HepG2 (cell line): ENCODE measurements around the gene CELF5. TPM values are rescaled to one million over a fixed set of nuclear protein-coding genes. Genes with fewer than 3 reads are reported as not detected.

Source experiments
- ATAC-seq: fragments of 200-7000 bp; cut with Tn5 transposase; 3 replicates; pipeline ENCODE4 v1.9.1; 2020; ENCODE audit warnings: mild to moderate bottlenecking, moderate library complexity
- BruUV-seq: library from RNA; stranded (reverse); fragments of 400-500 nt; replicated peaks from 2 replicates; lab custom pipeline; 2021; lab: Mats Ljungman, UMichigan
- CTCF ChIA-PET: fragments of 300-600 bp; formaldehyde crosslinking; extraction: SDS; loops from one replicate; lab custom pipeline; 2021; ENCODE audit warnings: low total read pairs, inconsistent platforms, low intra/inter-chr PET ratio; lab: Yijun Ruan, JAX
- POLR2A ChIA-PET: fragments of 350-600 bp; sonication (Branson Sonifier 250); formaldehyde crosslinking; loops from one replicate; lab custom pipeline; 2020; ENCODE audit warnings: antibody characterized with exemption, inconsistent platforms; lab: Yijun Ruan, JAX
- DNase-seq: peaks from one replicate; pipeline ENCODE4 v3.0.0-alpha.2; 2015; ENCODE audit warnings: low spot score
- FAIRE-seq: peaks from 3 replicates; lab custom pipeline; 2011; peaks lifted over from hg19 to GRCh38; lab: Jason Lieb, UNC
- H2AFZ ChIP-seq: one replicate; pipeline ENCODE4 v1.6.1; 2011; ENCODE audit warnings: low read length, inconsistent platforms
- H3K27ac ChIP-seq: fragments of 300-600 bp; 3 replicates; pipeline ENCODE4 v1.8.0; 2011; ENCODE audit warnings: mixed run types, mild to moderate bottlenecking, mixed read lengths, low read length, inconsistent platforms; ENCODE audit not compliant: insufficient read depth; ENCODE audit errors: extremely low read length
- H3K27me3 ChIP-seq, 2 experiments: fragments of 200-600 bp in 1 of 2; 2 replicates in 1 of 2; 3 replicates in 1 of 2; pipeline versions ENCODE4 v1.6.0 to v1.8.0; 2011; ENCODE audit warnings: low read length in 2 of 2, mild to moderate bottlenecking in 2 of 2, moderate library complexity in 2 of 2, inconsistent platforms in 1 of 2; ENCODE audit not compliant: insufficient read depth in 2 of 2, control insufficient read depth in 1 of 2
- H3K36me3 ChIP-seq, 2 experiments: fragments of 200-600 bp in 1 of 2; replicated peaks in 1 of 2; 2 replicates in 1 of 2; 3 replicates in 1 of 2; pipeline versions ENCODE4 v1.5.1 to v1.8.0; 2011; ENCODE audit warnings: low read length in 2 of 2, inconsistent platforms in 1 of 2; ENCODE audit not compliant: insufficient read depth in 2 of 2, control insufficient read depth in 1 of 2
- H3K4me1 ChIP-seq: 2 replicates; pipeline ENCODE4 v1.5.1; 2012; ENCODE audit warnings: low read length, inconsistent platforms; ENCODE audit not compliant: insufficient read depth
- H3K4me2 ChIP-seq: 2 replicates; pipeline ENCODE4 v1.6.0; 2011; ENCODE audit warnings: low read depth, low read length, inconsistent platforms
- H3K4me3 ChIP-seq, 3 experiments: fragments of 200-600 bp in 1 of 3; sonication (generic), shearing (Covaris generic) in 1 of 3; replicated peaks in 1 of 3; 2 replicates each; pipeline ENCODE4 v1.5.1; 2011 to 2016; ENCODE audit warnings: low read length in 3 of 3, inconsistent platforms in 2 of 3, low read depth in 2 of 3, mild to moderate bottlenecking in 2 of 3, control low read depth in 1 of 3, mixed read lengths in 1 of 3; ENCODE audit not compliant: insufficient read depth in 1 of 3
- H3K79me2 ChIP-seq: one replicate; pipeline ENCODE4 v1.6.1; 2011; ENCODE audit warnings: low read length, inconsistent platforms; ENCODE audit not compliant: insufficient read depth
- H3K9ac ChIP-seq: 2 replicates; pipeline ENCODE4 v1.6.0; 2011; ENCODE audit warnings: mild to moderate bottlenecking, low read depth, low read length, inconsistent platforms; ENCODE audit not compliant: insufficient read depth
- H3K9me3 ChIP-seq: 2 replicates; pipeline ENCODE4 v1.5.1; 2012; ENCODE audit warnings: mild to moderate bottlenecking, low read length
- H4K20me1 ChIP-seq: 2 replicates; pipeline ENCODE4 v1.6.0; 2011; ENCODE audit warnings: inconsistent platforms, mild to moderate bottlenecking, low read length, moderate library complexity; ENCODE audit not compliant: insufficient read depth
- CHD2 ChIP-seq: IDR thresholded peaks from 2 replicates; pipeline ENCODE4 v1.6.1; 2011; ENCODE audit warnings: low read depth, low read length, improper control_type of control experiment
- FOXA3 ChIP-seq: IDR thresholded peaks from 2 replicates; pipeline ENCODE4 v1.6.1; 2016; ENCODE audit warnings: missing genetic modification reagents, missing compliant biosample characterization
- GABPA ChIP-seq, 2 experiments: IDR thresholded peaks; 2 replicates each; pipeline ENCODE4 v1.6.1; 2011 to 2016; ENCODE audit warnings: low read depth in 2 of 2, low read length in 1 of 2, missing biosample characterization in 1 of 2, missing genetic modification characterization in 1 of 2
- GATAD1 ChIP-seq: IDR thresholded peaks from 2 replicates; pipeline ENCODE4 v1.6.1; 2016; ENCODE audit warnings: missing genetic modification reagents, missing compliant biosample characterization
- GLI4 ChIP-seq: sonication (generic); formaldehyde crosslinking; IDR thresholded peaks from 2 replicates; pipeline ENCODE4 v1.5.1; 2020; ENCODE audit warnings: missing genetic modification reagents, mild to moderate bottlenecking, moderate library complexity, borderline replicate concordance
- HNRNPL ChIP-seq: fragments of 200-400 bp; formaldehyde crosslinking; IDR thresholded peaks from 2 replicates; pipeline ENCODE4 v1.6.1; 2017; ENCODE audit warnings: mild to moderate bottlenecking, low read depth, low read length
- KDM5A ChIP-seq: fragments of 200-600 bp; sonication (generic); IDR thresholded peaks from 2 replicates; pipeline ENCODE4 v1.7.0; 2018; ENCODE audit warnings: antibody characterized with exemption, mild to moderate bottlenecking, low read length, borderline replicate concordance
- KLF9 ChIP-seq: IDR thresholded peaks from 2 replicates; pipeline ENCODE4 v1.6.1; 2016; ENCODE audit warnings: low read depth
- KMT2A ChIP-seq: sonication (generic); formaldehyde crosslinking; IDR thresholded peaks from 2 replicates; pipeline ENCODE4 v1.4.0; 2020; ENCODE audit warnings: missing genetic modification reagents
- NFRKB ChIP-seq: fragments of 450-650 bp; IDR thresholded peaks from 2 replicates; pipeline ENCODE4 v1.6.1; 2017
- PHF21A ChIP-seq: sonication (generic); formaldehyde crosslinking; IDR thresholded peaks from 2 replicates; pipeline ENCODE4 v1.5.0; 2020; ENCODE audit warnings: mild to moderate bottlenecking, missing genetic modification reagents
- SOX13 ChIP-seq, 3 experiments: fragments of 450-650 bp in 1 of 3; sonication (generic) in 1 of 3; formaldehyde crosslinking in 1 of 3; IDR thresholded peaks in 2 of 3; conservative IDR thresholded peaks in 1 of 3; 2 replicates each; pipeline versions ENCODE4 v1.5.0 to v1.6.1; 2016 to 2020; ENCODE audit warnings: antibody characterized with exemption in 1 of 3, mild to moderate bottlenecking in 1 of 3, missing compliant biosample characterization in 1 of 3, missing genetic modification reagents in 1 of 3, moderate library complexity in 1 of 3
- SP1 ChIP-seq, 2 experiments: fragments of 450-650 bp in 1 of 2; sonication (generic) in 1 of 2; formaldehyde crosslinking in 1 of 2; IDR thresholded peaks; 2 replicates each; pipeline versions ENCODE4 v1.4.0 to v1.6.1; 2016 to 2020; ENCODE audit warnings: missing genetic modification reagents in 1 of 2
- ZNF776 ChIP-seq: sonication (generic); formaldehyde crosslinking; IDR thresholded peaks from 2 replicates; pipeline ENCODE4 v1.4.0; 2020; ENCODE audit warnings: mild to moderate bottlenecking, missing genetic modification reagents
- ZNF850 ChIP-seq: sonication (generic); formaldehyde crosslinking; conservative IDR thresholded peaks from 2 replicates; pipeline ENCODE4 v1.9.0; 2021; ENCODE audit warnings: mild to moderate bottlenecking, missing genetic modification reagents
- WGBS: methylation state at CpG from one replicate; pipeline ENCODE4 v1.1.6; 2017; ENCODE audit warnings: low lambda C conversion rate; 5-methylcytosine and 5-hydroxymethylcytosine counted together
- in situ Hi-C: cut with HindIII; loops from 2 replicates; pipeline ENCODE4 v1.10.0; 2017; ENCODE audit warnings: low pct_unique_long_range_greater_than_20kb; ENCODE audit not compliant: extremely low pct_ligation_motif_present
- intact Hi-C: fragments of 100-400 bp; cut with micrococcal nuclease; formaldehyde crosslinking; loops from one replicate; pipeline ENCODE4 v1.10.0; 2022; ENCODE audit not compliant: unreplicated experiment
- polyA plus RNA-seq, 8 experiments: library from polyadenylated mRNA; depleted of rRNA in 3 of 8; stranded (reverse) in 7 of 8; unstranded in 1 of 8; fragments of >200 nt; fragmentation: Illumina TruSeq in 4 of 8; extraction: Trizol in 4 of 8; gene quantifications; 2 replicates each; pipeline versions ENCODE4 v1.2.1 to v1.2.3, GENCODE V29; 2011 to 2016; ENCODE audit warnings: low read depth in 4 of 8, missing spikeins in 1 of 8, mixed read lengths in 1 of 8; ENCODE audit not compliant: insufficient read depth in 1 of 8
- total RNA-seq, 5 experiments: library from RNA; depleted of rRNA; stranded (reverse); fragments of >200 nt; fragmentation: Illumina TruSeq; extraction: Trizol; gene quantifications; 2 replicates each; pipeline ENCODE4 v1.2.3, GENCODE V29; 2016; ENCODE audit warnings: low read depth in 1 of 5
- TF ChIP-seq, protein P1 (sequence below): sonication (generic); formaldehyde crosslinking; IDR thresholded peaks from 2 replicates; pipeline ENCODE4 v1.4.0; 2020; ENCODE audit warnings: missing genetic modification reagents, low read depth, mild to moderate bottlenecking, borderline replicate concordance
- TF ChIP-seq, protein P2 (sequence below): sonication (generic); formaldehyde crosslinking; IDR thresholded peaks from 2 replicates; pipeline ENCODE4 v1.9.0; 2022; ENCODE audit warnings: missing genetic modification reagents, mild to moderate bottlenecking, borderline replicate concordance
- TF ChIP-seq, protein P3 (sequence below): sonication (generic); formaldehyde crosslinking; IDR thresholded peaks from 2 replicates; pipeline ENCODE4 v1.9.0; 2022; ENCODE audit warnings: low read depth, missing genetic modification reagents

The CELF5 gene
- total and polyA plus RNA-seq, 2 of the 13 experiments (the other 11 are each of a cell fraction or from before 2014, with no cell fraction given) = 0.31 to 0.84 TPM

DNA sequence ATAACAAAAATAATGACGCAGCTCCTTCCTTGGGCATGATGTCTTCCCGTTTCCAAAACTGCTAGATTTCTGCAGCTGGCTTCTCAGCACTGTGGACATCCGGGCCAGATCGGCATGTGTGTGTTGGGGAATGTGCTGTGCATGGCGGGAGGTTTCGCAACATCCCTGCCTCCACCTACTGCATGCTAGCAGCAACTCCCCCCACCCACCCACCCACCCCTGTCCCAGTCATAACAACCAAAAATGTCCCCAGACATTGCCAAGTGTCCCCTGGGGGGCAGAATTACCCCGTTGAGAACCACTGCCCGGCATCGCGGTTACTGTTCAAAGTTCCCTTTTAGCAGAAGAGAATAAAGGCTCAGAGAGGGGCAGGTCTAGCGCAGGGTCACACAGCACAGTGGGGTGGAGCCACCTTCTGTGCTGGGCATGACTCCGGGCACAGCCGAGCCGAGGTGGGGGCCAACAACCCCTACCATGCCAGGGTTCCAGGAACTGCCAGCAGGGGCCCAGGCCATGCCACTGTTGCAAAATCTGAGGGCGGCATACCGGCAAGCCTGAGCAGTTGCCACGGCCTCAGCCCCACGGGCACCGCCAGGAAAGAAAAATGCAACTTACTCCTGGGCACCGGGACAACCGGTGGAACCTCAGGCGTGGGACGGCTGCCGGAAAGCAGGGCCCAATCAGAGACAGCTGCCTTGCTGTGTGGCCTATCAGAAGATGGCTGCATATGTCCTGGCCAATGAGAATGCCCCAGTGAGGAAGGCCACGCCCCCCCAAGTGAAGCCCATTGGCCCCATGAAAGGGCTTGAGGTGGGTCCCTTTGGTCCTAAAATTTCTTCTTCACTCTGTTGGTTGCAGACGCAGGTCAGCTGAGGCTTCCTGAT, 119.4 kb downstream of the CELF5 start:
- peaks cover 39% of the 10 kb centered on the region for H3K4me1 ChIP-seq
- peak; percentile 86 for DNase-seq
- H3K4me3 ChIP-seq = peak overlapping the region; percentile 48 to 72 (median 57); a peak in 5 of 6 replicates
- 1% methylated on average over 10 of the region's 26 CpGs for WGBS
- ChIA-PET POLR2A (interaction anchor here (1.5 kb wide), 1 partner anchor 18 kb away, joined by 4 read pairs; no protein-coding TSS in a partner anchor), CTCF (interaction anchor here (1.2 kb wide), 1 partner anchor 86 kb away, joined by 4 read pairs; no protein-coding TSS in a partner anchor)
- H3K9ac ChIP-seq = no peak overlapping the region
- ATAC-seq = peak; percentile 92
- in situ Hi-C loops = no loop called here
- no peaks in the 10 kb centered on the region for H3K9me3 ChIP-seq
- no peaks in the 10 kb centered on the region for H4K20me1 ChIP-seq
- H2AFZ ChIP-seq = no peak overlapping the region
- FAIRE-seq = peak; percentile 93
- H3K27ac ChIP-seq = no peak overlapping the region
- no peaks in the 10 kb centered on the region for H3K36me3 ChIP-seq
- peak overlapping the region; percentile 90 for H3K4me2 ChIP-seq
- intact Hi-C loops = no loop called here
- H3K79me2 ChIP-seq = no peaks in the 10 kb centered on the region
- H3K27me3 ChIP-seq = peaks cover 1 to 8% of the 10 kb centered on the region in 2 experiments; a peak in 3 of 5 replicates
- BruUV-seq = no TSS peak
- TF ChIP-seq KLF9 (CRISPR knock-in tag) (no peak), SP1 (IDR thresholded peaks at IDR 0.05) (0 out of 2 replicates have a peak, but pooled peaks have one; percentile 33), SP1 (CRISPR knock-in tag; IDR thresholded peaks at IDR 0.05) (peak; percentile 87), ZNF776 (CRISPR knock-in tag) (no peak), ZNF850 (CRISPR knock-in tag) (no peak), KDM5A (no peak), GATAD1 (no peak), GLI4 (CRISPR knock-in tag) (no peak), SOX13 (IDR thresholded peaks at IDR 0.05) (no peak), SOX13 (CRISPR knock-in tag; conservative IDR thresholded peaks at IDR 0.05 in 1 of 2, IDR thresholded peaks at IDR 0.05 in 1 of 2) (no peak), HNRNPL (peak; percentile 97), NFRKB (no peak), PHF21A (CRISPR knock-in tag) (peak; percentile 55; the same call in 1 of the 2 replicates), GABPA (IDR thresholded peaks at IDR 0.05; ENCODE audit: low read depth, low read length) (no peak), GABPA (CRISPR knock-in tag; IDR thresholded peaks at IDR 0.05; ENCODE audit: low read depth) (0 out of 2 replicates have a peak, but pooled peaks have one; percentile 4), CHD2 (no peak), KMT2A (CRISPR knock-in tag) (0 out of 2 replicates have a peak, but pooled peaks have one; percentile 17), FOXA3 (CRISPR knock-in tag) (peak; percentile 11; the same call in 1 of the 2 replicates)
- TF ChIP-seq, protein P1, sequence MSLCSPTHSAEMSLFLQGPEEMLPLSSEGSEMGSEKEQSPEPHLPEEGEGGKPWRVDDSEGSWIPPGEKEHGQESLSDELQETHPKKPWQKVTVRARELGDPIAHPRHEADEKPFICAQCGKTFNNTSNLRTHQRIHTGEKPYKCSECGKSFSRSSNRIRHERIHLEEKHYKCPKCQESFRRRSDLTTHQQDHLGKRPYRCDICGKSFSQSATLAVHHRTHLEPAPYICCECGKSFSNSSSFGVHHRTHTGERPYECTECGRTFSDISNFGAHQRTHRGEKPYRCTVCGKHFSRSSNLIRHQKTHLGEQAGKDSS (CRISPR knock-in tag) = no peak
- TF ChIP-seq, protein P2, sequence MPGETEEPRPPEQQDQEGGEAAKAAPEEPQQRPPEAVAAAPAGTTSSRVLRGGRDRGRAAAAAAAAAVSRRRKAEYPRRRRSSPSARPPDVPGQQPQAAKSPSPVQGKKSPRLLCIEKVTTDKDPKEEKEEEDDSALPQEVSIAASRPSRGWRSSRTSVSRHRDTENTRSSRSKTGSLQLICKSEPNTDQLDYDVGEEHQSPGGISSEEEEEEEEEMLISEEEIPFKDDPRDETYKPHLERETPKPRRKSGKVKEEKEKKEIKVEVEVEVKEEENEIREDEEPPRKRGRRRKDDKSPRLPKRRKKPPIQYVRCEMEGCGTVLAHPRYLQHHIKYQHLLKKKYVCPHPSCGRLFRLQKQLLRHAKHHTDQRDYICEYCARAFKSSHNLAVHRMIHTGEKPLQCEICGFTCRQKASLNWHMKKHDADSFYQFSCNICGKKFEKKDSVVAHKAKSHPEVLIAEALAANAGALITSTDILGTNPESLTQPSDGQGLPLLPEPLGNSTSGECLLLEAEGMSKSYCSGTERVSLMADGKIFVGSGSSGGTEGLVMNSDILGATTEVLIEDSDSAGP (CRISPR knock-in tag) = peak; percentile 72; the same call in 1 of the 2 replicates
- TF ChIP-seq, protein P3, sequence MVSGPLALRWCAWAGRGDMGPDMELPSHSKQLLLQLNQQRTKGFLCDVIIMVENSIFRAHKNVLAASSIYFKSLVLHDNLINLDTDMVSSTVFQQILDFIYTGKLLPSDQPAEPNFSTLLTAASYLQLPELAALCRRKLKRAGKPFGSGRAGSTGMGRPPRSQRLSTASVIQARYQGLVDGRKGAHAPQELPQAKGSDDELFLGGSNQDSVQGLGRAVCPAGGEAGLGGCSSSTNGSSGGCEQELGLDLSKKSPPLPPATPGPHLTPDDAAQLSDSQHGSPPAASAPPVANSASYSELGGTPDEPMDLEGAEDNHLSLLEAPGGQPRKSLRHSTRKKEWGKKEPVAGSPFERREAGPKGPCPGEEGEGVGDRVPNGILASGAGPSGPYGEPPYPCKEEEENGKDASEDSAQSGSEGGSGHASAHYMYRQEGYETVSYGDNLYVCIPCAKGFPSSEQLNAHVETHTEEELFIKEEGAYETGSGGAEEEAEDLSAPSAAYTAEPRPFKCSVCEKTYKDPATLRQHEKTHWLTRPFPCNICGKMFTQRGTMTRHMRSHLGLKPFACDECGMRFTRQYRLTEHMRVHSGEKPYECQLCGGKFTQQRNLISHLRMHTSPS = peak; percentile 84
